Right forelimb (tissue), 1 donor: ENCODE results near the gene GID8.

Experiments
- DNase-seq: peaks from one replicate; pipeline ENCODE4 v3.0.0-alpha.2; 2018

The GID8 gene

GRCh38 chr20:62991196-62991807, 53.4 kb downstream of the GID8 start:
- DNase-seq: no peak

GRCh38 chr20:62991863-62992262, 53.9 kb downstream of the GID8 start:
- no peak for DNase-seq

- DNase-seq: no peak
Measured at GRCh38 chr20:62993856-62994494, 56.0 kb downstream of the GID8 start.

GRCh38 chr20:62994869-62995281, 56.9 kb downstream of the GID8 start:
- DNase-seq: no peak

GRCh38 chr20:62995481-62995880, 57.5 kb downstream of the GID8 start:
- no peak for DNase-seq

GRCh38 chr20:62995898-62996595, 58.1 kb downstream of the GID8 start:
- no peak for DNase-seq

- no peak for DNase-seq
Measured at GRCh38 chr20:62996596-62996982, 58.6 kb downstream of the GID8 start.

GRCh38 chr20:62997417-62998035, 59.6 kb downstream of the GID8 start:
- DNase-seq: no peak
